GM18507 (cell line): ENCODE results near the gene C6orf62.
"Not testable (repeated sequence)": the region's sequence is repeated elsewhere in the genome, so short reads cannot be mapped to it uniquely, and the experiment has no call there.

Source experiments
- DNase-seq: peaks from one replicate; pipeline ENCODE4 v3.0.0; 2011; ENCODE audit warnings: low read depth; ENCODE audit not compliant: insufficient read length; ENCODE audit errors: extremely low spot score
- FAIRE-seq: peaks from 2 replicates; lab custom pipeline; 2011; peaks lifted over from hg19 to GRCh38; lab: Jason Lieb, UNC

Gene C6orf62

DNA sequence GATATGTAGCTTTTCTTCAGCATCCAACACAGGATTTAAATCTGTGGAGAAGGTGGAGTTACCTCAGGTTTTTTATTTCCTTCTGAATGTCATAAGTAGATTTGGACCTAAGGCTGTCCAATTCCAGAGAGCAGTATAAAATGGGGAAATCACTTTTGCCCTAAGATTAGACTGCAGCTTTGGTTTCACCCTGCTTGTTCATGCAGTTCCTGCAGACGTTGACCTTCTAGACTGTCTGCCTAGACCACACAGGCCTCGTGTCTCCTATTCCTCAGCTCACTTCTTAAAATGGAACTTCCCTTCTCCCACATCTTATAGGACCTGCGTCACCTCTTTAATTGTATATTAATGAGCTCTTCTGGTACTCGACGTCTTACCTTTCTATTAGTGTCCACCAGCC lies 26.0 kb upstream of the C6orf62 start:
- no peak for DNase-seq

DNA sequence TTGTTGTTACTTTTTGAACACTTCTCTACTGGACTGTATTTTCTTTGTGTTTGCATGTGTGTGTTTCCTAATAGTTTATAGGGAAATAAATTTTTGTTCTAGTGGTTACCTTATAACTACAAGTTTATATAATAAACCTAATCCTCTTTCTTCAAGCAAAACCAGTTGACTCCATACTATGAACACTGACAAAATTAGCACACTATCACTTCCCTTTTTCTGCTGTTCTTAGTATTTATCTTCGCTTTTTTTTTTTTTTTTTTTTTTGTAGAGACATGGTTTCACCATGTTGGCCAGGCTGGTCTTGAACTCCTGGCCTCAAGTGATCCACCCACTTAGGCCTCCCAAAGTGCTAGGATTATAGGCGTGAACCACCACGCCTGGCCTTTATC lies 25.0 kb upstream of the C6orf62 start:
- DNase-seq (no peak), FAIRE-seq (peak; percentile 60)

More for the DNA sequence above, 26.0 kb upstream of the C6orf62 start:
- no peak for FAIRE-seq

DNA sequence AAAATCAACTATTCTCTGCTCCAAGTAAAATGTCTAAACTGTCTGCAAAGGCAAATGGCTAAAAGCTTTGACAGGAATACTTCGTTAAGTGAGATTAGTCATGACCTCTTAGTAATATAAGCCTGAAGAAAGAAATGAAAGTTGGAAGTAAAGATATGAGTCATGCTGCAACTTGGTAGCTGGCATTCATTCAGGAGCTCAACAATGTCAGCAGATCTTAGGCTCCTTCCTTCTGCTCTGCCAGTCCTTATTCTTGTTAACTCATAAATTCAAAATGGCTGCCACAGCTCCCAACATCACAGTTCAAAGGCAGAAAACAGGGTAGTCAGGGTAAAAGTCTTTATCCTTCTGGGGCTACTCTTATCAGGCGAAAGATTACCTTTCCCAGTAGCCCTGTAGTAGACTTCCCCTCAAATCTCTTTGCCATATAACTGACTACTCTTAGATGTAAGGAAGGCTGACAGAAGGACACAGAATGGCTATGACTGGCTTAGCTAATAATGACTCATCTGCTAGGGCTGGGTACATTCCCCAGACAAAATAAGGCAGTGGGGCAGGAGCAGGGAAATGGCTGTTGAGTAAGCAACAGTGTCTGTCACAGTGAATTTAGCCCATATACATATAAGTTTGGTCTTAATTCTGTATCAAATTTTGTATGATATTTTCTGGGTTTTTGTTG lies 24.4 kb upstream of the C6orf62 start:
- FAIRE-seq, result peak; percentile 81
- DNase-seq, result no peak

DNA sequence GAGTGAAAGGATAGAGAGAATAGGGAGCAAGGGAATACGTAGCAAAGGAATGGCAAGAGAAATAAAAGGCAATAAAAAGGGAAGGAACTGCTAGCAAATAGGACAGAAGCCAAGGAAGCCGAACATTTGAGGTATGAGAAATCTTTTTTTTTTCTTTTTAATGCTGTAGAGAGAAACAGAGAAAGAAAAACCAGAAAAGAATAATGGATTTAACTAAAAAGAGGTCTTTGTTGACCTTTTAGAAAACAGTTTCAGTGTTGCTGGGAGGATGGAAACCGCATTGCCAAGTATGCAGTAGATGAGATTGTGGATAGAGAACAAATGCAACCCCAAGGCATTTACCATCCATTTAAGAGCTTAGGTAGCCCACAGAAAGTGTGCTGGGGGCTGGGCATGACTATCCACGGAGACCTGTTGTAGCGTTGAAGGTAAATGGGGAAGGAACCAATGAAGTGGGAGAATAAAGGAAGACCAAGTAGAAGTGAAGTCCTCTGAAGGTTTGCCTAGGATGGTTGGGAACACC lies 23.3 kb upstream of the C6orf62 start:
- no peak for FAIRE-seq
- DNase-seq, result no peak

DNA sequence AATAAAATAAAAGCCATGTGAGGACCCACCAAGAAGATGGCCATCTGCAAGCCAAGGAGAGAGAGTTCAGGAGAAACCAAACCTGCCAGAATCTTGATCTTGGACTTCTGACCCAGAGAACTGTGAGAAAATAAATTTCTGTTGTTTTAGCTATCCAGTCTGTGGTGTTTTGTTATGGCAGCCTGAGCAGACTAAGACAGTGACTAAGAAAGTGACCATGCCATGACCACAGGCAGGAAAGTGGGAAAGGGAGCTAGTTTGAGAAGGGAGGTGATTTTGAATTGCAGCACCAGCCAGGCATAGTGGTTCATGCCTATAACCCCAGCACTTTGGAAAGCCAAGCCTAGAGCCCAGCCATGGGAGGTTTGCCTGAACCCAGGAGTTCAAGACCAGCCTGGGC lies 21.9 kb upstream of the C6orf62 start:
- no peak for DNase-seq
- no peak for FAIRE-seq

DNA sequence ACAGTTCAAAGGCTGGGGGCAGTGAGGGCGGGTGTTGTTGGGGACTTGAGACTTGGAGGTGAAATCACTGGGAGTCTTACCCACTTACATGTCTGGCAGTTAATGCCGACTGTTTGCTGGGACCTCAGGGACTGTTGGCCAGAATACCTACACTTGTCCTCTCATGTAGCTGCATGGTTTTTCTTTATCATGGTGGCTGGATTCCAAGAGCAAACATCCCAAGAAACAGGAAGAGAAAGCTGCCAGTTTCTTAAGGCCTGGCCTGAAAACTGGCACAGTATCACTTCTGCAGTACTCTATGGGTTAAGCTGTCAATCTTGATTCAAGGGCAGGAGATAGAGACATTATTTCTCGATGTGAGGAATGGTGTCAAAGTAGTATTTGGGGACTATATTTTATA lies 19.8 kb upstream of the C6orf62 start:
- FAIRE-seq (no peak), DNase-seq (no peak)

DNA sequence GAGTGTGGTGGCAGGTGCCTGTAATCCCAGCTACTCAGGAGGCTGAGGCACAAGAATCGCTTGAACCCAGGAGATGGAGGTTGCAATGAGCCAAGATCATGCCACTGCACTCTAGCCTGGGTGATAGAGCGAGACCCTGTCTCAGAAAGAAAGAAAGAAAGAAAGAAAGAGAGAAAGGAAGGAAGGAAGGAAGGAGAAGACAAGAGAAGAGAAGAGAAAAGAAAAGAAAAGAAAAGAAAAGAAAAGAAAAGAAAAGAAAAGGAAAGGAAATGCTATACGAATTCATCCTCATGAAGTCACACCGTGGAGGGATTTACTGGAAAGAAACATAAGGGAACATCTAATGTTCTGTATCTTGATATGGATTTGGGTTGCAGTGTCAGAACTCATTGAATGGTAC lies 15.8 kb upstream of the C6orf62 start:
- not testable (repeated sequence) for FAIRE-seq, DNase-seq

DNA sequence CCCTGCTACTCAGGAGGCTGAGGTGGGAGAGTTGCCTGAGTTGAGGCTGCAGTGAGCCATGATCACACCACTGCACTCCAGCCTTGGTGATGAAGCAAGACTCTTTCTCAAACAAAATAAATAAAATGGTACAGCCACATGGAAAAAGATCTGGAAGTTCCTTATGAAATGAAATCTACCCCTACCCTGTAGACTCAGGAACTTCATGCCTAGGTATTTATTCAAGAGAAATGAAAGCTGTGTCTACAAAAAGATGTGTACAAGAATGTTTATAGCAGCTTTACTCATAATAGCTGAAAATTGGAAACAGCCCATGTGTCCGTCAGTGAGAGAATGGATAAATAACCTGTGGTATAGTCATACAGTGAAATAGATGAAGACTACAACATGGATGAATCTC lies 15.2 kb upstream of the C6orf62 start:
- no peak for DNase-seq
- FAIRE-seq, result no peak

DNA sequence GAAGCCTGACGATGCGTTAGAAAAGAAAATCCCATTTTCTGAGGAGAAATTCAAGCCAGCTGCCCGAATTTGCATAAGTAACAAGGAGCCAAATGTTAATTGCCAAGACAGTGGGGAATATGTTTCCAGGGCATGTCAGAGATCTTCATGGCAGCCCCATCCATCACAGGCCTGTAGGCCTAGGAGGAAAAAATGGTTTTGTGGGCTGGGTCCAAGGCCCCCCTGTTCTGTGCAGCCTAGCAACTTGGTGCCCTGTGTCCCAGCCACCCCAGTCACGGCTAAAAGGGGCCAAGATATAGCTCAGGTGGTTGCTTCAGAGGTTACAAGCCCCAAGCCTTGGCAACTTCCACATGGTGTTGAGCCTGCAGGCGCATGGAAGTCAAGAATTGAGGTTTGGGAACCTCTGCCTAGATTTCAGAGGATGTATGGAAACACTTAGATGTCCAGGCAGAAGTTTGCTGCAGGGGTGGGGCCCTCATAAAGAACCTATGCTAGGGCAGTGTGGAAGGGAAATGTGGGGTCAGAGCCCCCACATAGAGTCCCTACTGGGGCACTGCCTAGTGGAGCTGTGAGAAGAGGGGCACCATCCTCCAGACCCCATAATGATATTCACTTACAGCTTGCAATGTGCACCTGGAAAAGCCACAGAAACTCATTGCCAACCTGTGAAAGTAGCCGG lies 12.6 kb upstream of the C6orf62 start:
- FAIRE-seq, DNase-seq: not testable (repeated sequence)

DNA sequence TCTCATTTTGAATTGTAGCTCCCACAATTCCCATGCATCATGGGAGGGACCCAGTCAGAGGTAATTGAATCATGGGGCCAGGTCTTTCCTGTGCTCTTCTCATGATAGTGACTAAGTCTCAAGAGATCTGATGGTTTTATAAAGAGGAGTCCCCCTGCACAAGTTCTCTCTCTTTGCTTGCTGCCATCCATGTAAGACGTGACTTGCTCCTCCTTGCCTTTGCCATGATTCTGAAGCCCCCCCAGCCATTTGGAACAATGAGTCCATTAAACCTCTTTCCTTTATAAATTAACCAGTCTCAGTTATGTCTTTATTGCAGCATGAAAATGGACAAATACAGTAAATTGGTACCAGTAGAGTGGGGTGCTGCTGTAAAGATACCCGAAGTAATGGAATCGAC lies 11.7 kb upstream of the C6orf62 start:
- not testable (repeated sequence) for FAIRE-seq, DNase-seq

DNA sequence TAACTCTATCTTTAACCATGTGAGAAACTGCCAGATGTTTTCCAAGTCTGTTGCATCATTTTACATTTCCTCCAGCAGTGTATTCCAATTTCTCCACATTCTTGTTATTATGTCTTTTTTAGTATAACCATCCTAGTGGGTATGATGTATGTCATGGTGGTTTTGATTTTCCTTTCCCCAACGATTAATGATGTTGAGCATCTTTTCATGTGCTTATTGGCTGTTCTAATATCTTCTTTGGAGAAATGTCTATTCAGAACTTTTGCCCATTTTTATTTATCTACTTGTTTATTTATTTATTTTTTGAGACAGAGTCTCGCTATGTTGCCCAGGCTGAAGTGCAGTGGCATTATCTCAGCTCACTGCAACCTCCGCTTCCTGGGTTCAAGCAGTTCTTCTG lies 4.3 kb upstream of the C6orf62 start:
- no peak for FAIRE-seq
- no peak for DNase-seq

DNA sequence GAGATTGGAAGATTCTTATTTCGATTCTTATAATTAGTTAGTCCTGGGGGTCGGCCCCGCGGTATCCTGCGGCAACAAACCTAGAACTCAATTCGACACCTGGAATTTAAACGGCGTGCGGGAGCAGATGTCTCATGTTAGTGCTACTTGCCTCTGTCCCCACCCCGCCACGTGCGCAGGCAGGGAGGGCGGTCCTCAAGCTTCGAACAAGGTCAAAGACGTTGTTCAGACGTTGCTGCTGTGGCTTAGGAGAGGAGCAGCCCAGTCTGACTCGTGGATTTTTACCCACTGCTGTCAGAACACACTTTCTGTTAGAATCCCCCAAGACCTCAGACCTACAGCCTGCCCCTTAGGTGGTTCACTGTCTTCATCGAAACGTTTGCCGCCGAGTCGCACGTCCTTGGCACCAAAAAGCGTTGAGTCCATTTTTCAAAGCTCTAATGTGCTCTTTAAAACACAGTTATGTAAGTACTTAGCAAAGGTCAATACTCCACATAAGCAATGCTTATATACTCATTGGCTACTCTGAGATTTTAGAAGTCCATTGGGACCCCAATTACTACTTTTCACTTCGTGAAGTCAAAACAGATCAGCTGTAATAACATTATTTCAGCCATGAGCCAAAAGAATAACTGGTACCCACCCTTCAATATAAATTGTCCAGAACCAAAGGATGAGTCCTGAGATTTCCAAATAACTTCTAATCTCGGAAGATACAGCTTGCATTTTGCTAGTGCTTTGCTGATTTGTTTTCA lies 2.7 kb upstream of the C6orf62 start:
- FAIRE-seq, result no peak
- no peak for DNase-seq

DNA sequence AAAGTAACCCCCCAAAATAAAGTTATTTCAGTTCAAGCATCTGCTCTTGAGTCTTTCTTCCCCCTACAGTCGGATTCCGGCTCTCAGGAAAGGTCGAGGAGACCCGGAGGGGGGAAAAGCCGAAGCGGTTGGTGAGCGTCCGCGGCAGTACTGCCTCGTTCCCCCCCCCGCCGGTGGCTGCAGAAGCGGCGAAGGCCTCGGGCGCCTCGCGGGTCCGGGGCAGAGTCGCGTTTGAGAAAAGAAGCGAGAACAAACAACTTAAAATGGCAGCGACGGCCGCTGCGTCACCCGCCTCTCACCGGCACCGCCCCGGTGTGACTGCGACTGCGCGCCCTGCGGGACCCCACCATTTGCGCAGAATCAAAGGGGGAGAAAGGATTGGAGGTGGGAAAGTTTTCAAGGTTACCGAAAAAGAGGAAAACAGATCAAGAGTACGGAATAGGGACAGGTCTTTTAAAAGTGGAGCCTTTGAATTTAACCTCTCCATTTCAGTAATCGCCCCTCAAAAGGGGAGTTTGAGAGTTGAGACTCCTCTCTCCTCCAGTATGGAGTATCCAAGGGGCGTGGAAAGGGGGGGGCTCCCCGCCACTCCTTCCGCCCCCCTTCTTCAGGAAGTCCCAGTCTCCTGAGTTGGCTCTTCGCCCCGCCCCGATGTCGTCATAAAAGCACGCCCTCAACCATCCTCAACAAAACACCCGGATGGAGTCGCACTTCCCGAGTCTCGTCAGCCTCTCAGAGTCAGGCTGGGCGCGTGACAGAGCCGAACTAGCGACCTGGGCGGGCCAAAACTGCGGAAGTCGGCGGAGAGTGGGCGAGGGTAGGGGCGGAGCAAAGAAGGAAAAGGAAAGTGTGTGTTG lies 1.9 kb upstream of the C6orf62 start:
- FAIRE-seq, result peak; percentile 100
- DNase-seq, result peak; percentile 91

DNA sequence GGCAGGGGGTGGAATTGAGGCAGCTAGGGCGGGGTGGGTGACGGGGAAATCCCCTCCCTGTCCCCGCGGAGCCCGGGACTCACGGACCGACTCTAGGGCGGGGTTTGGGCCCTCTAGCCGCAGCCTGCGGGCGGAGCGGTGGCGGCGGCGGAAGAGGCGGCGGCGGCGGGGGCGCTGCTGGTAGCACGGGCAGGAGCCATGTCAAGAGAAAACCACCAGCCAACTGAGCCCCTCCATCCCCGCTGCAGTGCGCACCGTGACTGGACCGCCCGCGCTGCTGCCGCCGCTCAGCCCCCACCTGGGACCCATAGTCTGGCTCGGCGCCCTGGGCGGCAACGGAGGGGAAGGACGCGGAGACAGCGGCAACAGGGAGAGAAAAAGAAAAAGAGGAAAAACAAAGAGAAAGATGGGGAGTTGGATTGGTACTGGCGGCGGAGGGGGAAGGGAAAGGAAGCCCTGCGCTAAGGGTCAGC lies 1.2 kb upstream of the C6orf62 start:
- DNase-seq (no peak), FAIRE-seq (peak; percentile 36)

DNA sequence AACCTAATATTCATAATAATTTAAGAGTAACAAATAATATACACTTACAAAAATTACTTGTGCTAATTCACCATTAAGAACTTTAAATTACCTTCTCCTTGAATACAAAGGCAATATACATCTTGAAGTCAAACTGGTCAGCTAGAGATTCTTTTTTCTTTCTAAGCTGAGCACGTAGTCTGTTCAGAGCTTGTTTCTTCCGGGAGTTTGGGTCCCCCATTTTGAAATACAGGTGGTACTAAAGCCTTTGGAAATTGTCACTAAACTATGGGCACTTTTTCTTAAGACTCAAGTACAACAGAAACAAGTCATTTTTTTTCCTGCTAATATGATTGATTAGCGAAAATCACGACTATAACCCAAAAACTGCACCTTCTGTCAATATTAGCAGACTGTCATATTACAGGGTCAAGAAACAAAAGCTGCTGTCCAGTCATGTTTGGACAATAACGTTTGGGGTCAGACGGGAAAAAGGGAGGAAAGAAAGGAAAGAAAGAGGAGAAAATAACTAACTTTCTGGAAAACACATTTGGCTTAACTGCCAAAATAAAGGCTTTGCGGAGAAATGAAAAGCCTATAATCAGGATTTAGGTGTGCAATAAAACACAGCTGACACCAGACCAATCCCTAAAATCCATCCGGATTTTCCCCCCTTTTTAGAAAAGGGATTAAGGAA lies 367 bp downstream of the C6orf62 start:
- DNase-seq, result no peak
- no peak for FAIRE-seq

DNA sequence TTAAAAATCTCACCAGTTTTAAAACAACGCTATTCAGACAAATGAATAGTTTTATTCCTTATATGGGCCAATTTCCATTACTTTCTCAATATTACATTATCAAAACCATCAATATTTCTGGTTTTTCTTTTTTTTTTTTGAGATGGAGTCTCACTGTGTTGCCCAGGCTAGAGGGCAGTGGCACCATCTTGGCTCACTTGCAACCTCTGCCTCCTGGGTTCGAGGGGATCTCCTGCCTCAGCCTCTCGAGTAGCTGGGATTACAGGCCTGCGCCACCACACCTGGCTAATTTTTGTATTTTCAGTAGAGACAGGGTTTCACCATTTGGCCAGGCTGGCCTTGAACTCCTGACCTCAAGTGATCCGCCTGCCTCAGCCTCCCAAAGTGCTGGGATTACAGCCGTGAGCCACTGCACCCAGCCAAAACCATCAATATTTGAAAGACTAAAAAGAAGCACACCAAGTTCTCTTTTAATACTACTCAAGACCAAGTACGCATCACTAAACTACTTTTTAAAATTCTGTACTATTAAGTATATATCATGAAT lies 2.3 kb downstream of the C6orf62 start:
- FAIRE-seq, DNase-seq: not testable (repeated sequence)

DNA sequence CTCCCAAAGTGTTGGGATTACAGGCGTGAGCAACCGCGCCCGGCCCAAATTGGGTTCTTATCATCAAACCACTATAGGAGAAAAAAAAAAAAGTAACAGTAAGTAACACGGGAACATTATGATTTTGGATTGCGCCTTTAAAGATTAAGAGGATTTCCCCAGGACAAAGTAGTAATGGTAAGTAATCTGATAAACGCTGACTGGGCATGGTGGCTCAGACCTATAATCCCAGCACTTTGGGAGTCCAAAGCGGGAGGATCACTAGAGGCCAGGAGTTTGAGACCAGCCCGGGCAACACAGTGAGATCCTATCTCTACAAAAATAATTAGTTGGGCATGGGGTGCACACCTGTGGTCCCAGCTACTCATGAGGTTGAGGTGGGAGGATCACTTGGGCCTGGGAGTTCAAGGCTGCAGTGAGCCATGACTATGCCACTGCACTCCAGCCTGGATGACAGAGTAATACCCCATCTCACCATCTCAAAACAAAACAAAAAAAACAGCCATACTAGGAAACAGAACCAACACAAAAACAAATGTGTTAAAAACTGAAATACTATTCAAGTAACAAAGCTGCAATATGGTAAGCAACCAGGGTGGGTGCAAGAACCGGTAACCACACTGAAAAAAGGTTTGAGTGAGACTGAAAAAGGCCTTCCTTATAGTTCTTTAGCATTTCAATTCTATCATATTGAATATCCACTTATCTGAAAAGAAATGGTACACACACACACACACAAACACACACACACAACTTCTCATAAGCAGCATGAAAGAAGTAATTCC lies 8.2 kb downstream of the C6orf62 start:
- FAIRE-seq, result no peak
- DNase-seq, result no peak
